ENCODE measurements around the gene MS4A18.

The MS4A18 gene

GRCh38 chr11:60774726-60775125, 50.2 kb downstream of the MS4A18 start:
- TF ChIP-seq, protein P1, sequence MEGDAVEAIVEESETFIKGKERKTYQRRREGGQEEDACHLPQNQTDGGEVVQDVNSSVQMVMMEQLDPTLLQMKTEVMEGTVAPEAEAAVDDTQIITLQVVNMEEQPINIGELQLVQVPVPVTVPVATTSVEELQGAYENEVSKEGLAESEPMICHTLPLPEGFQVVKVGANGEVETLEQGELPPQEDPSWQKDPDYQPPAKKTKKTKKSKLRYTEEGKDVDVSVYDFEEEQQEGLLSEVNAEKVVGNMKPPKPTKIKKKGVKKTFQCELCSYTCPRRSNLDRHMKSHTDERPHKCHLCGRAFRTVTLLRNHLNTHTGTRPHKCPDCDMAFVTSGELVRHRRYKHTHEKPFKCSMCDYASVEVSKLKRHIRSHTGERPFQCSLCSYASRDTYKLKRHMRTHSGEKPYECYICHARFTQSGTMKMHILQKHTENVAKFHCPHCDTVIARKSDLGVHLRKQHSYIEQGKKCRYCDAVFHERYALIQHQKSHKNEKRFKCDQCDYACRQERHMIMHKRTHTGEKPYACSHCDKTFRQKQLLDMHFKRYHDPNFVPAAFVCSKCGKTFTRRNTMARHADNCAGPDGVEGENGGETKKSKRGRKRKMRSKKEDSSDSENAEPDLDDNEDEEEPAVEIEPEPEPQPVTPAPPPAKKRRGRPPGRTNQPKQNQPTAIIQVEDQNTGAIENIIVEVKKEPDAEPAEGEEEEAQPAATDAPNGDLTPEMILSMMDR (IDR thresholded peaks at IDR 0.05; ENCODE audit: low read depth, low read length) = no peak

DNA sequence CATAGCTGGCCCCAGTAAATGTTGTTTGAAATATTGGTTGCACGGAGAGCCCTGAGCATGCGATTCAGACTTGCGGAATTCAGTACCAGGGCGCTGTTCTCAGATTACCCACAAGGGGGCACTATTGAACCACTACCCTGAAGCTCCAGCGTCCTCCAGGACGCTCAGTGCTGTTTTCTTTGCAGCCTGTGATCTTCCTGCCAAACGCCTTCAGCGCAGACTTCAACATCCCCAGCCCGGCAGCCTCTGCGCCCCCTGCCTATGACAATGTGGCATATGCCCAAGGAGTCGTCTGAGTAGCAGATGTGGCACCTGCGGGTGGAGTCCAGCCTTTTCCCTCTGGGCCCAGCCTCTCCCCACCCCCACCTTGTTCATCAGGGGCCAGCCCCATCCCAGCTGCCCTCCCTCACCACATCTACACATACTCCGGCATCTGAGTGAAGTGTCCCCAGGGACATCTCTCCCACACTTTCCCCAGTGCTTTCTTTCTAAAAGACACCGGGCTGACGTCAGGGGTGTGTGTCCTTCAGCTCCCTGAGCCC, 51.0 kb downstream of the MS4A18 start:
- peak; percentile 76 for DNase-seq (ENCODE audit: extremely low read depth, low read depth)
- TF ChIP-seq, protein P1 (IDR thresholded peaks at IDR 0.05; ENCODE audit: low read depth, low read length) = peak; percentile 87

More at GRCh38 chr11:60774726-60775125, 50.2 kb downstream of the MS4A18 start:
- no peak for DNase-seq (ENCODE audit: extremely low read depth, low read depth)

- DNase-seq (ENCODE audit: extremely low read depth, low read depth) = no peak
- TF ChIP-seq, protein P1 (IDR thresholded peaks at IDR 0.05; ENCODE audit: low read depth, low read length) = no peak
Observed at GRCh38 chr11:60776167-60776566, 51.6 kb downstream of the MS4A18 start.

GRCh38 chr11:60777106-60777505, 52.6 kb downstream of the MS4A18 start:
- no peak for DNase-seq (ENCODE audit: extremely low read depth, low read depth)
- TF ChIP-seq, protein P1 (IDR thresholded peaks at IDR 0.05; ENCODE audit: low read depth, low read length) = no peak

- DNase-seq (ENCODE audit: extremely low read depth, low read depth) = no peak
- TF ChIP-seq, protein P1 (IDR thresholded peaks at IDR 0.05; ENCODE audit: low read depth, low read length) = no peak
Observed at GRCh38 chr11:60777572-60777971, 53.1 kb downstream of the MS4A18 start.

GRCh38 chr11:60780065-60780464, 55.5 kb downstream of the MS4A18 start:
- TF ChIP-seq, protein P1 (IDR thresholded peaks at IDR 0.05; ENCODE audit: low read depth, low read length) = no peak
- DNase-seq (ENCODE audit: extremely low read depth, low read depth) = no peak

DNA sequence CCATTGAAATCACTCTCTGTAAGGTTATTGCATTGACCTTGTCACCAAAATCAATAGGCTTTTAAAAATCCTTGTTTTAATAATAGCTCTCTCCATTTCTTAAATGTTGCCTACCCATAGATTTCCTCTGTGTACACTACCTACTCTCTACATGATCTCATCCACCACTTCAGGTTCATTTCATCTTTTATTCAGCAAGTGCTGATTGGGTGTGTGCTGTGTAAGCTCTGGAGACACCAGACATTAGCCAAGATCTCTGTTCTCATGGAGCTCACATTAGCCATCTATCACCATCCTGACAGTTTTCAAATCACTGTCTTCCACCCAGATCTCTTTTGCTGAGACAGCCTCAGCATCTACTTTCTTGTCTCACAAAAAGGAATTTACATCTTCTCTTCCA, 56.3 kb downstream of the MS4A18 start:
- TF ChIP-seq, protein P1 (IDR thresholded peaks at IDR 0.05; ENCODE audit: low read depth, low read length) = no peak
- DNase-seq (ENCODE audit: extremely low read depth, low read depth) = no peak
